ENCODE measurements around the gene RPS21. TPM values are rescaled to one million over a fixed set of nuclear protein-coding genes. Genes with fewer than 3 reads are reported as not detected.

Gene RPS21
- total and polyA plus RNA-seq, 10 of the 15 experiments (the other 5 are each of a cell fraction or from before 2014, with no cell fraction given) = 1,474 to 4,987 (median 2,439) TPM

GRCh38 chr20:62369815-62370114 is 17.1 kb upstream of the RPS21 start:
- intact Hi-C loops (cut with micrococcal nuclease; ENCODE audit: unreplicated experiment) (no loop called here), in situ Hi-C loops (cut with MboI) (no loop called here)
- Histone ChIP-seq H3K27me3 (replicated peaks in 1 of 2; ENCODE audit: control insufficient read depth in 2 of 2, insufficient read depth in 2 of 2, low read length in 1 of 2) (peaks cover 4 to 15% of the 10 kb centered on the region in 2 experiments), H3K36me3 (ENCODE audit: control insufficient read depth in 2 of 2, insufficient read depth in 2 of 2, low read length in 1 of 2) (no peaks in the 10 kb centered on the region), H3K4me2 (ENCODE audit: control insufficient read depth, insufficient read depth) (no peak overlapping the region), H3K9me3 (replicated peaks; ENCODE audit: control insufficient read depth, insufficient read depth, low read length) (no peaks in the 10 kb centered on the region), H2AFZ (ENCODE audit: control insufficient read depth, low read depth, low read length) (no peak overlapping the region), H3K4me3 (no peak overlapping the region), H3K79me2 (ENCODE audit: control insufficient read depth, insufficient read depth, low read length) (no peaks in the 10 kb centered on the region), H3K4me1 (ENCODE audit: control insufficient read depth, insufficient read depth, low read length) (peaks cover 5% of the 10 kb centered on the region), H3K27ac (ENCODE audit: control insufficient read depth, insufficient read depth) (no peak overlapping the region), H3K9ac (ENCODE audit: control insufficient read depth, insufficient read depth, low read length) (no peak overlapping the region), H4K20me1 (ENCODE audit: control insufficient read depth, insufficient read depth) (no peaks in the 10 kb centered on the region)
- ATAC-seq = no peak
- RAD21 ChIA-PET (ENCODE audit: unreplicated experiment) = no interaction called here
- no TSS peak for BruUV-seq (replicated peaks)
- POLR2A ChIA-PET = no interaction called here
- DNase-seq (ENCODE audit: low read depth, low spot score) = no peak
- CTCF ChIA-PET = no interaction called here
- TF ChIP-seq STAT1 (conservative IDR thresholded peaks at IDR 0.05) (no peak), PAX5 (IDR thresholded peaks at IDR 0.05; ENCODE audit: borderline replicate concordance, low read depth, low read length) (0 out of 2 replicates have a peak, but pooled peaks have one; percentile 24)
- WGBS (ENCODE audit: insufficient coverage, insufficient replicate concordance, low lambda C conversion rate, missing lambda C conversion rate) = 18% methylated on average over 4 of the region's 4 CpGs
- no peak for FAIRE-seq
- SMC1A ChIA-PET (ENCODE audit: uncharacterized antibody, unreplicated experiment) = no interaction called here

- Histone ChIP-seq H3K36me3 (ENCODE audit: control insufficient read depth in 2 of 2, insufficient read depth in 2 of 2, low read length in 1 of 2) (no peaks in the 10 kb centered on the region), H3K4me1 (ENCODE audit: control insufficient read depth, insufficient read depth, low read length) (peaks cover 5% of the 10 kb centered on the region), H4K20me1 (ENCODE audit: control insufficient read depth, insufficient read depth) (no peaks in the 10 kb centered on the region), H3K9me3 (replicated peaks; ENCODE audit: control insufficient read depth, insufficient read depth, low read length) (no peaks in the 10 kb centered on the region), H3K4me2 (ENCODE audit: control insufficient read depth, insufficient read depth) (no peak overlapping the region), H3K9ac (ENCODE audit: control insufficient read depth, insufficient read depth, low read length) (no peak overlapping the region), H3K79me2 (ENCODE audit: control insufficient read depth, insufficient read depth, low read length) (no peaks in the 10 kb centered on the region), H2AFZ (ENCODE audit: control insufficient read depth, low read depth, low read length) (no peak overlapping the region), H3K27ac (ENCODE audit: control insufficient read depth, insufficient read depth) (no peak overlapping the region), H3K4me3 (no peak overlapping the region), H3K27me3 (replicated peaks in 1 of 2; ENCODE audit: control insufficient read depth in 2 of 2, insufficient read depth in 2 of 2, low read length in 1 of 2) (peaks cover 4 to 15% of the 10 kb centered on the region in 2 experiments)
- in situ Hi-C loops (cut with MboI) = no loop called here
- POLR2A ChIA-PET = no interaction called here
- ATAC-seq (no peak), FAIRE-seq (no peak), DNase-seq (ENCODE audit: low read depth, low spot score) (no peak)
- SMC1A ChIA-PET (ENCODE audit: uncharacterized antibody, unreplicated experiment) = no interaction called here
- WGBS (ENCODE audit: insufficient coverage, insufficient replicate concordance, low lambda C conversion rate, missing lambda C conversion rate) = 33% methylated on average over 17 of the region's 19 CpGs
- RAD21 ChIA-PET (ENCODE audit: unreplicated experiment) = no interaction called here
- CTCF ChIA-PET = no interaction called here
- BruUV-seq (replicated peaks) = no TSS peak
- intact Hi-C loops (cut with micrococcal nuclease; ENCODE audit: unreplicated experiment) = no loop called here
- peak; percentile 82 for TF ChIP-seq NR2F1 (conservative IDR thresholded peaks at IDR 0.05)
- TF ChIP-seq TCF3 (IDR thresholded peaks at IDR 0.05; ENCODE audit: borderline replicate concordance, insufficient read depth, low read depth, low read length) = 0 out of 2 replicates have a peak, but pooled peaks have one; percentile 25
- peak in 1 of 2 experiments; percentile 18; a peak in 1 of 4 replicates for TF ChIP-seq BHLHE40 (IDR thresholded peaks at IDR 0.05; ENCODE audit: borderline replicate concordance in 1 of 2, low read depth in 2 of 2, low read length in 1 of 2)
- no peak for TF ChIP-seq RCOR1 (conservative IDR thresholded peaks at IDR 0.05; ENCODE audit: low read depth, low read length)
- TF ChIP-seq TCF12 (IDR thresholded peaks at IDR 0.05; ENCODE audit: low read depth, low read length) = peak; percentile 78; the same call in 1 of the 2 replicates
Observed at GRCh38 chr20:62370115-62370806, 16.6 kb upstream of the RPS21 start.
